GM13977 (cell line): ENCODE results near the gene FIBIN.

Experiments used
- DNase-seq: peaks from one replicate; pipeline ENCODE4 v3.0.0; 2012; ENCODE audit warnings: low spot score
- CTCF ChIP-seq: IDR thresholded peaks from 2 replicates; pipeline ENCODE4 v1.5.1; 2012; ENCODE audit warnings: mild to moderate bottlenecking, control low read depth; ENCODE audit not compliant: insufficient read depth; ENCODE audit errors: extremely low read depth, missing control alignments
- in situ Hi-C: fragments of 300-500 bp; cut with MboI; formaldehyde crosslinking; loops from one replicate; pipeline ENCODE4 v1.12.0; 2022; ENCODE audit warnings: low sequenced_read_pairs, low pct_unique_long_range_greater_than_20kb, mixed read lengths, inconsistent platforms; ENCODE audit not compliant: unreplicated experiment

The FIBIN gene

GRCh38 chr11:26993965-26994457, at the start of gene FIBIN:
FIBIN (plus strand) TSS chr11:26994112; CDS start chr11:26994527, 415 bp downstream.
- in situ Hi-C loops: no loop called here
- TF ChIP-seq CTCF: no peak
- no peak for DNase-seq

- DNase-seq: no peak
- no peak for TF ChIP-seq CTCF
- in situ Hi-C loops: no loop called here
Measured at GRCh38 chr11:26944866-26945664, 48.8 kb upstream of the FIBIN start.

- in situ Hi-C loops: no loop called here
- no peak for TF ChIP-seq CTCF
- DNase-seq: no peak
Measured at GRCh38 chr11:26946257-26946716, 47.6 kb upstream of the FIBIN start.

- TF ChIP-seq CTCF: no peak
- no peak for DNase-seq
- in situ Hi-C loops: no loop called here
Measured at GRCh38 chr11:26947379-26947844, 46.5 kb upstream of the FIBIN start.

GRCh38 chr11:26947904-26948639, 45.8 kb upstream of the FIBIN start:
- DNase-seq: no peak
- TF ChIP-seq CTCF: no peak

GRCh38 chr11:26948881-26949280, 45.0 kb upstream of the FIBIN start:
- in situ Hi-C loops: no loop called here
- no peak for DNase-seq

More at GRCh38 chr11:26947904-26948639, 45.8 kb upstream of the FIBIN start:
- in situ Hi-C loops: no loop called here

More at GRCh38 chr11:26948881-26949280, 45.0 kb upstream of the FIBIN start:
- TF ChIP-seq CTCF: no peak
